Prostate gland (tissue), 2 donors: ENCODE measurements around the gene PSORS1C1.

Source experiments
- CTCF ChIP-seq, 4 experiments: fragments of 200-600 bp in 2 of 4; fragments of 450-650 bp in 2 of 4; sonication (generic) in 2 of 4; IDR thresholded peaks; 1 replicate in 3 of 4; 2 replicates in 1 of 4; pipeline ENCODE4 v1.5.1; 2016 to 2019; ENCODE audit warnings: antibody characterized with exemption in 4 of 4, mild to moderate bottlenecking in 2 of 4, moderate library complexity in 2 of 4
- POLR2A ChIP-seq: fragments of 450-650 bp; IDR thresholded peaks from one replicate; pipeline ENCODE4 v1.6.1; 2016; ENCODE audit warnings: antibody characterized with exemption, mild to moderate bottlenecking
- POLR2AphosphoS5 ChIP-seq: sonication (generic); formaldehyde crosslinking; IDR thresholded peaks from one replicate; pipeline ENCODE4 v1.6.1; 2017; ENCODE audit warnings: antibody characterized with exemption

- no peak for TF ChIP-seq CTCF (IDR thresholded peaks at IDR 0.05)
- no peak for TF ChIP-seq POLR2AphosphoS5
- no peak for TF ChIP-seq POLR2A
Observed at GRCh38 chr6:31179042-31179386, 64.4 kb downstream of the PSORS1C1 start.
